ENCODE data around the gene MAGI2. TPM values are rescaled to one million over a fixed set of nuclear protein-coding genes. Genes with fewer than 3 reads are reported as not detected.
A peak's percentile ranks its signal among the peaks of the same experiment; 100 is the strongest.

The MAGI2 gene
- total RNA-seq, 1 experiment from 2014 or later: 2.0 TPM

DNA sequence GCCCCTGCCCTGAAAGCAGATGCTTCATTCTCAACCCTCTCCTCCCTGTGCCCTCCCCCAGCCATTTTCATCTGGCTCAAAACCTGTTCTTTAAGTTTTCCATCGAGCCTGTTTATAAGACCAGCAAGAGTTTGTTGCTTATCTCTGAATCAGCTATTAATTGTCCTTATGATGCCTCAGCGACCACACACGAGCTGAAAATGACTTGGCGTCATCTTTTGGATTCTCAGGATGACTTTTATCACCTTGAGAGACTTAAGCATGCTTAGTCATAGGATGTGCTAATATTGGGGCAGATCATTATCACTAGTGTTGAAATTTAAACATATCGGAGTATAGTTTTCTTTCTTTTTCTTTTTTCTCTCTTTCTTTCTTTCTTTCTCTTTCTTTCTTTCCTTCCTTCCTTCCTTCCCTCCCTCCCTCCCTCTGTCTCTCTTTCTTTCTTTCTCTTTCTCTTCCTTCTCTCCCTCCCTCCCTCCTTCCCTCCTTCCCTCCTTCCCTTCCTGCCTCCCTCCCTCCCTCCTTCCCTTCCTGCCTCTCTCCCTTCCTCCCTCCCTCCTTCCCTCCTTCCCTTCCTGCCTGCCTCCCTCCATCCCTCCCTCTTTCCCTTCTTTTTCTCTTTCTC lies 1470.4 kb downstream of the MAGI2 start:
- in situ Hi-C loops (cut with HindIII; ENCODE audit: low pct_unique_long_range_greater_than_20kb, low sequenced_read_pairs): no loop called here
- no peak for DNase-seq (ENCODE audit: low read depth, low spot score)

DNA sequence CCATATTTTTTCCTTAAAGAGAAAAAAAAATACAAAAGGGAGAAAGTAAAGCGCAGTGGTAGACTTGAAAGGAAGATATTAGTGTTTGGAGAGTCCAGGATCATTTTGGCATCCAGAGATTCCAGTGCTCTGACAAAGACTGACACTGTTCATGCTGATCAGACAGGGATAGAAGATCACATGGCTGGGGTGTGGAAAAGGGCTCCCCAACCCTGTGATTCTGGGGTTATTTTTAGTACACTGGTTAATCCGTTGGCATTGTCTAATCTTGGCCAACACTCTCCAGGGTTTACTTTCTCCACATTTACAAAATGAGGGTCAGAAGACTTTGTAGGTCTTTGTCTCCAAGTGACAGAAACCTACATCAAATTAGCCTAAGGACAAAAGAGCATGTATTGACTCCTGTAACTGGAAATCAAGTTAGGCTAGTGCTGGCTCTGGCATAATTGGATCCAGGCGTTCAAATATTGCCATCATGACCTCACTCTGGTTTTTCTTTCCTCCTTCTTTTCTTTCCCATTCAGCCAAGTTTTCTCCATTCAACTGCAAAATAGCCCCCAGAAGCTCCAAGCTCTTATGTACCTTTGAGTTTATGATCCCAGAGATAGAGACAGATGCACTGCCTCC lies 1473.3 kb downstream of the MAGI2 start:
- in situ Hi-C loops (cut with HindIII; ENCODE audit: low pct_unique_long_range_greater_than_20kb, low sequenced_read_pairs): no loop called here
- peak; percentile 61 for DNase-seq (ENCODE audit: low read depth, low spot score)

DNA sequence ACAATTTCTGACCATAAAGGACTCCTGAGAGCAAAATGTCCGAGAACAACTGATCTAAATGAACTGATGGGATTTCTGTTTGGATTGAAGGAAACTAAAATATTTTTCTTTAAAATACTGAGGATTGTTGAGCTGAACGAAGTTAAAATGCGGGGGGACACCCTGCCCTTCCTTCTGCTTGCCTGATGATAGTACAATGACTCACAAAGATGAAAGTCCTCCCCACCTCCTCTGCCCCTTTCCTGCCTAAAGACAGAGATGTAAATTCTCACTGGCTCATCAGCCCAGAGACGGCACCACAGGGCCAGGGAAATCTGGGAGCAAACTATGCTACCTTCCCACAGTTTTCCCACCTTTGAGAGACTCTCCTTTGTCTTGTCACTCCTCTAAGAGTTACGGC lies 1474.2 kb downstream of the MAGI2 start:
- no peak for DNase-seq (ENCODE audit: low read depth, low spot score)
- in situ Hi-C loops (cut with HindIII; ENCODE audit: low pct_unique_long_range_greater_than_20kb, low sequenced_read_pairs): no loop called here

DNA sequence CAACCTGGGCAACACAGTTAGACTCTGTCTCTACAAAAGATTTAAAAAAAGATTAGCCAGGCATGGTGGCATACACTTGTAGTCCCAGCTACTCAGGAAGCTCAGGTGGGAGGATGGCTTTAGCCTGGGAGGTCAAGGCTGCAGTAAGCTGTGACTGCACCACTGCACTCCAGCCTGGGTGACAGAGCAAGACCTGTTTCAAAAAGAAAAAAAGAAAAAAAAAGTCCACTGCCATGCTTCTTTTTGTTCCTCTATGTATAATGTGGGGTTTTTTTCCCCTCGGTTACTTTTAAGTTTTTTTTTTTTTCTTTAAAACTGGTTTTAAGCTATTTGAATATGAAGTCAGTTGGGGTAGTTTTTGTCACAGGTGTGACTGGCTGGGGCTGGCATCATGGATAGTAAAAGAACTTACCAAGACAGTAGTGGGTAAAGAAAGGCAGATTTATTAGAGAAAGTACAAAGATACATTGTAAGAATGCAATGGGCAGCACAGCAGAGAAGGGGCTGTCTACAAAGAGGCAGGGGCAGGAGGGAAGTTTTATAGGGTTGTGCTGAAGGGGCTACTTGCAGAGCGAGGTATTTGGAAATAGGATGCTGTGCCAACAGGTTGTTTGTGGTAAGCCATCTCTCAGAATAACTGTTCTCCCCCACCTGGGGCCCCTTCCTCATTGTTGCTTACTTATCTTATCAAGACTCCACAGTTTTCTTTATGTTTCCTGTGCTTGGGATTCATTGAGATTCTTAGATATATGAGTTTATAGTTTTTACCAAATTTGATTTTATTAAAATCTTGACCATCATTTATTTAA lies 1477.6 kb downstream of the MAGI2 start:
- in situ Hi-C loops (cut with HindIII; ENCODE audit: low pct_unique_long_range_greater_than_20kb, low sequenced_read_pairs): no loop called here
- DNase-seq (ENCODE audit: low read depth, low spot score): no peak

DNA sequence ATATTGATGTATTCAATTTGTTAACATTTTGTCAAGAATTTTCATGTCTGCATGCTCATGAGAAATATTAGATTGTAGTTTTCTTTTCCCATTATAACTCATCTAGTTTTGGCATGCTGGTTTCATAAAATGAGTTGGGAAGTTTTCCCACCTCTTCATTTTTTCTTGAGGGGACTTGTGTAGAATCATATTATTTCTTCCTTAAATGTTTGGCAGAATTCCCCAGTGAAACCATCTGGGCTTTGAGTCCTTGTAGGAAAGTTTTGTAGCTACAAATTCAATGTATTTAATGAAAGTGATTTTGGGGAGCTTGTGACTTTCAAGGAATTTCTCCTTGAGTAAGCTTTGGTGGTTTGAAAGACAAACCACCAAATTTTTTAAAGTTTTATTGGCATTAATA lies 1481.7 kb downstream of the MAGI2 start:
- in situ Hi-C loops (cut with HindIII; ENCODE audit: low pct_unique_long_range_greater_than_20kb, low sequenced_read_pairs): no loop called here
- DNase-seq (ENCODE audit: low read depth, low spot score): no peak

DNA sequence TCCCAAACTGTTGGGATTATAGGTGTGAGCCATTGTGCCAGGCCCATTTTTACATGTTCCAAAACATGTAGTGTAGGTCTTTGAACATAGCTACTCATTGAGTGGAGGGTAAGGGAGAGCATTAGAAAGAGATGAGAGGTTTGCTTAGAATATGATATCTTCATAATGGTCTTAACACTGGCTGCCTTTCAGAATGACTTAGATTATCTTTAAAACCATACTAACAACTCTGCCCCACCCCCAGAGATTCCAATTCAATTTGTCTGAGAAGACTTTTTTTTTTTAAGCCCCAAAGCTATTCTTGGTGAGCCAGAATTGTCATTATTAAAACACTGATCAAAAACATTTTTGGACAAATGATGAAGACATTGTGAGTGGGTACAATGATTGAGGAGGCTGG lies 1486.0 kb downstream of the MAGI2 start:
- no peak for DNase-seq (ENCODE audit: low read depth, low spot score)
- in situ Hi-C loops (cut with HindIII; ENCODE audit: low pct_unique_long_range_greater_than_20kb, low sequenced_read_pairs): no loop called here

Small RNAs within 50 kb of the gene (small RNA-seq; reads per million reads assigned to genes)
- gene RNU6-337P (0 reads per million in 2 experiments), gene RNU6-530P (0 reads per million in 2 experiments)

Measured in SK-MEL-5 (cell line).